ENCODE data around the gene PTGES.
A peak's percentile ranks its signal among the peaks of the same experiment; 100 is the strongest.

The PTGES gene

GRCh38 chr9:129775448-129775798, 22.6 kb upstream of the PTGES start:
- H3K4me1 ChIP-seq (ENCODE audit: control insufficient read depth in 1 of 2, insufficient read depth in 1 of 2, low read depth in 1 of 2, low read length in 1 of 2) = peaks cover 78 to 85% of the 10 kb centered on the region in 2 experiments
- peaks cover 12% of the 10 kb centered on the region for H3K36me3 ChIP-seq
- H3K27me3 ChIP-seq = no peaks in the 10 kb centered on the region
- TF ChIP-seq CTCF (IDR thresholded peaks at IDR 0.05) = no peak
- peak overlapping the region; percentile 92 for H3K27ac ChIP-seq
- peak overlapping the region in 1 of 2 experiments; percentile 21 for H3K4me3 ChIP-seq (ENCODE audit: low read depth in 1 of 2, low read length in 1 of 2)
- no peaks in the 10 kb centered on the region for H3K9me3 ChIP-seq

- Histone ChIP-seq H3K4me3 (ENCODE audit: low read depth in 1 of 2, low read length in 1 of 2) (peak overlapping the region in 1 of 2 experiments; percentile 21), H3K4me1 (ENCODE audit: control insufficient read depth in 1 of 2, insufficient read depth in 1 of 2, low read depth in 1 of 2, low read length in 1 of 2) (peaks cover 73 to 80% of the 10 kb centered on the region in 2 experiments), H3K36me3 (peaks cover 17% of the 10 kb centered on the region), H3K9me3 (no peaks in the 10 kb centered on the region), H3K27ac (peak overlapping the region; percentile 92), H3K27me3 (no peaks in the 10 kb centered on the region)
- TF ChIP-seq CTCF (IDR thresholded peaks at IDR 0.05) = no peak
These were observed 22.1 kb upstream of the PTGES start for GRCh38 chr9:129774791-129775447.

GRCh38 chr9:129773262-129774048, 20.6 kb upstream of the PTGES start:
- Histone ChIP-seq H3K27ac (peak overlapping the region; percentile 92), H3K4me3 (ENCODE audit: low read depth in 1 of 2, low read length in 1 of 2) (peak overlapping the region in 1 of 2 experiments; percentile 28), H3K9me3 (no peaks in the 10 kb centered on the region), H3K36me3 (peaks cover 22% of the 10 kb centered on the region), H3K4me1 (ENCODE audit: control insufficient read depth in 1 of 2, insufficient read depth in 1 of 2, low read depth in 1 of 2, low read length in 1 of 2) (peaks cover 58 to 65% of the 10 kb centered on the region in 2 experiments), H3K27me3 (no peaks in the 10 kb centered on the region)
- no peak for TF ChIP-seq CTCF (IDR thresholded peaks at IDR 0.05)

GRCh38 chr9:129770741-129771140, 17.9 kb upstream of the PTGES start:
- Histone ChIP-seq H3K4me3 (ENCODE audit: low read depth in 1 of 2, low read length in 1 of 2) (no peak overlapping the region), H3K27me3 (no peaks in the 10 kb centered on the region), H3K36me3 (peaks cover 25% of the 10 kb centered on the region), H3K9me3 (no peaks in the 10 kb centered on the region), H3K27ac (no peak overlapping the region), H3K4me1 (ENCODE audit: control insufficient read depth in 1 of 2, insufficient read depth in 1 of 2, low read depth in 1 of 2, low read length in 1 of 2) (peaks cover 31 to 38% of the 10 kb centered on the region in 2 experiments)
- TF ChIP-seq CTCF (IDR thresholded peaks at IDR 0.05) = no peak

GRCh38 chr9:129769669-129770068, 16.8 kb upstream of the PTGES start:
- no peaks in the 10 kb centered on the region for H3K27me3 ChIP-seq
- H3K4me3 ChIP-seq (ENCODE audit: low read depth in 1 of 2, low read length in 1 of 2) = no peak overlapping the region
- TF ChIP-seq CTCF (IDR thresholded peaks at IDR 0.05) = no peak
- peaks cover 20 to 27% of the 10 kb centered on the region in 2 experiments for H3K4me1 ChIP-seq (ENCODE audit: control insufficient read depth in 1 of 2, insufficient read depth in 1 of 2, low read depth in 1 of 2, low read length in 1 of 2)
- peaks cover 25% of the 10 kb centered on the region for H3K36me3 ChIP-seq
- H3K27ac ChIP-seq = no peak overlapping the region
- no peaks in the 10 kb centered on the region for H3K9me3 ChIP-seq
